Fibroblast of pulmonary artery (primary cell): ENCODE measurements around the gene PRTG.
"Not testable (repeated sequence)": the region's sequence is repeated elsewhere in the genome, so short reads cannot be mapped to it uniquely, and the experiment has no call there.

Source experiments
- DNase-seq: peaks from one replicate; pipeline ENCODE4 v3.0.0-alpha.2; 2010; ENCODE audit warnings: low read depth
- H3K4me3 ChIP-seq: replicated peaks from 2 replicates; pipeline ENCODE4 v1.5.1; 2011; ENCODE audit warnings: low read depth, mild to moderate bottlenecking, control low read depth, low read length, moderate library complexity
- CTCF ChIP-seq: IDR thresholded peaks from 2 replicates; pipeline ENCODE4 v1.5.1; 2011; ENCODE audit warnings: mild to moderate bottlenecking, control low read depth, low read length, inconsistent platforms; ENCODE audit errors: missing control alignments

PRTG gene

GRCh38 chr15:55599439-55599838 lies 143.5 kb downstream of the PRTG start:
- no peak for TF ChIP-seq CTCF
- DNase-seq: no peak
- no peak overlapping the region for H3K4me3 ChIP-seq

- not testable (repeated sequence) for H3K4me3 ChIP-seq, DNase-seq
Measured at GRCh38 chr15:55593019-55593418, 149.9 kb downstream of the PRTG start.

GRCh38 chr15:55590788-55591187 lies 152.2 kb downstream of the PRTG start:
- no peak overlapping the region for H3K4me3 ChIP-seq
- no peak for TF ChIP-seq CTCF
- no peak for DNase-seq

GRCh38 chr15:55589287-55589686 lies 153.7 kb downstream of the PRTG start:
- peak overlapping the region; percentile 62 for H3K4me3 ChIP-seq
- no peak for TF ChIP-seq CTCF
- no peak for DNase-seq

- H3K4me3 ChIP-seq: peak overlapping the region; percentile 62
- DNase-seq: no peak
- TF ChIP-seq CTCF: no peak
Measured at GRCh38 chr15:55588815-55589115, 154.2 kb downstream of the PRTG start.

GRCh38 chr15:55588070-55588814 lies 154.7 kb downstream of the PRTG start, which contains the start of gene PYGO1:
PYGO1 (minus strand) TSS chr15:55588345; CDS start chr15:55587883, 462 bp downstream.
- no peak for TF ChIP-seq CTCF
- H3K4me3 ChIP-seq: peak within 1 kb of the TSS; percentile 70
- peak; percentile 66 for DNase-seq

GRCh38 chr15:55587321-55588069 lies 155.5 kb downstream of the PRTG start:
- DNase-seq: peak; percentile 47
- peak overlapping the region; percentile 70 for H3K4me3 ChIP-seq
- no peak for TF ChIP-seq CTCF
